ENCODE results near the gene EXOC6B.
A peak's percentile ranks its signal among the peaks of the same experiment; 100 is the strongest.

Gene EXOC6B

GRCh38 chr2:72843301-72843700, 17.5 kb upstream of the EXOC6B start:
- Mint-ChIP-seq H3K36me3 (no peaks in the 10 kb centered on the region), H3K27ac (no peak overlapping the region), H3K27me3 (peaks cover 19% of the 10 kb centered on the region), H3K9me3 (no peaks in the 10 kb centered on the region), H3K4me1 (no peaks in the 10 kb centered on the region), H3K4me3 (no peak overlapping the region)
- no peak for DNase-seq
- CTCF ChIA-PET = no interaction called here

DNA sequence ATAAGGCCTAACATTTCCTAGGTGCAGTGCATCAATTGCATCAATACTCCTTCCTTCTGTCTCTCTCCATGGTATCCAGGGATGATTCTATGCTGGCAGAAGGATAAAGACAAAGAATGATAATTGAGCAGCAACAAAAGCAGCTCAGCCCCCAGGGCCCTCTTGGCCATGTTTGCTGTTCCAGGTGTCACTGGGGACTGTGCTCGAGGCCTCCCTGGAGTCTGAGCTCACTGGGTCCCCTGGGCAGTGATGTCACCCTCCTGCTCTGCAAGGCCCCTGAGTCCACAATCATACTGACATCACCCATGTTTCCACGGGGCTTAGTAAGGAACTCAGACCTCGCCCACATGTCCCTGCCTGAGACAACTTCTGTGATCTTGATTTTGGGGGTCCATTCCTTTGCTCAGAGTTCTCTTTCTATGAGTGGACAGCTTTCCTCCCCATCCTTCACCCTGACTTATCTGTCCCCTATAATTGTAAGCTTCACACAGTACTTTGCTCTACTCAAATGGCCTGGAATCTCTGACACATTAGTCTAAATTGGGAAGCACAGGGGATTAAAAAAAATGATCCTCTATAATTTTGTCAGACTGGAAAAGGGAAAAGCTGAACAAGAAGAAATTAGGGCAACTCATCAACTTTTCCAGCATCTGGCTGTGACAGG, 15.8 kb upstream of the EXOC6B start:
- peaks cover 22% of the 10 kb centered on the region for H3K27me3 Mint-ChIP-seq
- no peak overlapping the region for H3K4me3 Mint-ChIP-seq
- no peaks in the 10 kb centered on the region for H3K4me1 Mint-ChIP-seq
- H3K36me3 Mint-ChIP-seq = no peaks in the 10 kb centered on the region
- H3K27ac Mint-ChIP-seq = no peak overlapping the region
- no peak for DNase-seq
- H3K9me3 Mint-ChIP-seq = no peaks in the 10 kb centered on the region
- CTCF ChIA-PET = no interaction called here

GRCh38 chr2:72840066-72840465, 14.2 kb upstream of the EXOC6B start:
- no peaks in the 10 kb centered on the region for H3K4me1 Mint-ChIP-seq
- no peak overlapping the region for H3K27ac Mint-ChIP-seq
- no peak for DNase-seq
- CTCF ChIA-PET = no interaction called here
- peaks cover 31% of the 10 kb centered on the region for H3K27me3 Mint-ChIP-seq
- no peaks in the 10 kb centered on the region for H3K36me3 Mint-ChIP-seq
- H3K4me3 Mint-ChIP-seq = no peak overlapping the region
- H3K9me3 Mint-ChIP-seq = no peaks in the 10 kb centered on the region

GRCh38 chr2:72837171-72837570, 11.3 kb upstream of the EXOC6B start:
- CTCF ChIA-PET = interaction anchor here (1.0 kb wide), 1 partner anchor 26 kb away, joined by 3 read pairs; no protein-coding TSS in a partner anchor

GRCh38 chr2:72835403-72835802, 9.6 kb upstream of the EXOC6B start:
- no peak overlapping the region for H3K27ac Mint-ChIP-seq
- no peaks in the 10 kb centered on the region for H3K9me3 Mint-ChIP-seq
- no peak for DNase-seq
- no peaks in the 10 kb centered on the region for H3K36me3 Mint-ChIP-seq
- CTCF ChIA-PET = no interaction called here
- H3K4me3 Mint-ChIP-seq = no peak overlapping the region
- H3K27me3 Mint-ChIP-seq = peaks cover 17% of the 10 kb centered on the region
- peaks cover 24% of the 10 kb centered on the region for H3K4me1 Mint-ChIP-seq

More at GRCh38 chr2:72837171-72837570, 11.3 kb upstream of the EXOC6B start:
- Mint-ChIP-seq H3K27me3 (peaks cover 23% of the 10 kb centered on the region), H3K36me3 (no peaks in the 10 kb centered on the region), H3K27ac (no peak overlapping the region), H3K4me3 (no peak overlapping the region), H3K9me3 (no peaks in the 10 kb centered on the region), H3K4me1 (peaks cover 14% of the 10 kb centered on the region)
- no peak for DNase-seq

DNA sequence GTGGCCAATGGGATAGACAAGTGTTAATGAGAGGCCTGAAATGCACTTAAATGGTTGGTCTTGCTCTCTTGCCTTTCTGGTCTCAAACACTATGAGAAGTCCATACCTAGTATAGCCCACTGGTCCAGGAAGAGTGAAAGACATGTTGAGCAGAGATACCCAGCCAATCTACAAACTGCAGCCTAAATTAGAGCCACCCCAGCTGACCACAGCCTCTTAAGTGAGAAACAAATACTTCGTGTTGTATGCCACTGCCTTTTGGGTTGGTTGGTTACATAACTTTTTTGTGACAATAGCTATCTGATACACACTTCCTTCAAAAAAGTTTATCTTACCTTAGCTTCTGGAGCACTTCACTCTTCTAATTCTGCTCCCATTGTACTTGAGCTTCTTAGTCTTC, 8.8 kb upstream of the EXOC6B start:
- H3K4me1 Mint-ChIP-seq = peaks cover 32% of the 10 kb centered on the region
- no peak overlapping the region for H3K4me3 Mint-ChIP-seq
- DNase-seq = no peak
- H3K27me3 Mint-ChIP-seq = peaks cover 12% of the 10 kb centered on the region
- H3K9me3 Mint-ChIP-seq = no peaks in the 10 kb centered on the region
- H3K36me3 Mint-ChIP-seq = no peaks in the 10 kb centered on the region
- CTCF ChIA-PET = no interaction called here
- no peak overlapping the region for H3K27ac Mint-ChIP-seq

DNA sequence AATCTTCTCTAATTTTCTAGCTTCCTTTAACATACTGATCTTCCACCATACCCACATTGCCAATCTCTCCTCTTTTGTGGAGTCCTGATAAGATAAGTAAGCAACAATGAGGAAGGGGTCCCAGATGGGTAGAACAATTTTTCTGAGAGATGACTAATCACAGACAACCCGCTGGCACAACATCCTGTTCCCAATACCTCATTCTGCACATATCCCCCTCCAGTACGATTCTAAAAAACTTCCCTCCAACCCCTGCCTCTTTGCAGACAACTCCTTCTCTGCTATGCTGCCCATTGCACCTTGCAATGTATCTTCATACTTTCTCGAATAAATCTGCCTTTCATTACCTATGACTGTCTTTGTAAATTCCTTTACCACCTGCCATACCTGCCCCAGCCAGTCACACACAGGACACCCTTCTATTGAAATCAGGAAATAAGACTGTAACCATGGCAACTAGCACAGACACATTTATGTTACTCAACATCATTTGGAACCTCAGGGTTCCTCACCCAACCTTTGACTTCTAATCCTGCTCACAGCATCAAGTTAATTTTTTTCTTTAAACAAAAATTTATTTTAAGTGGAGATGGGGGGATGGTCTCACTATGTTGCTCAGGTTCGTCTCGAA, 7.4 kb upstream of the EXOC6B start:
- no peak for DNase-seq
- Mint-ChIP-seq H3K27me3 (peaks cover 12% of the 10 kb centered on the region), H3K27ac (no peak overlapping the region)

GRCh38 chr2:72830273-72830672, 4.4 kb upstream of the EXOC6B start:
- CTCF ChIA-PET = interaction anchor here (1.0 kb wide), 1 partner anchor 32 kb away, joined by 3 read pairs; no protein-coding TSS in a partner anchor
- Mint-ChIP-seq H3K27me3 (peaks cover under 1% of the 10 kb centered on the region), H3K4me3 (no peak overlapping the region), H3K4me1 (peaks cover 62% of the 10 kb centered on the region), H3K27ac (peak overlapping the region; percentile 87), H3K36me3 (no peaks in the 10 kb centered on the region), H3K9me3 (no peaks in the 10 kb centered on the region)
- no peak for DNase-seq

More for the DNA sequence above, 7.4 kb upstream of the EXOC6B start:
- H3K4me3 Mint-ChIP-seq = no peak overlapping the region
- peaks cover 46% of the 10 kb centered on the region for H3K4me1 Mint-ChIP-seq
- CTCF ChIA-PET = interaction anchor here (1.1 to 1.3 kb wide), 2 partner anchors 30 to 31 kb away, joined by 3 to 4 read pairs; no protein-coding TSS in a partner anchor
- no peaks in the 10 kb centered on the region for H3K36me3 Mint-ChIP-seq
- H3K9me3 Mint-ChIP-seq = no peaks in the 10 kb centered on the region

GRCh38 chr2:72828840-72829507, 3.1 kb upstream of the EXOC6B start:
- H3K4me3 Mint-ChIP-seq = no peak overlapping the region
- H3K27ac Mint-ChIP-seq = peak overlapping the region; percentile 87
- CTCF ChIA-PET = interaction anchor here (0.9 kb wide), 1 partner anchor 31 kb away, joined by 3 read pairs; no protein-coding TSS in a partner anchor
- no peaks in the 10 kb centered on the region for H3K36me3 Mint-ChIP-seq
- H3K27me3 Mint-ChIP-seq = no peaks in the 10 kb centered on the region
- peaks cover 72% of the 10 kb centered on the region for H3K4me1 Mint-ChIP-seq
- peak; percentile 27 for DNase-seq
- no peaks in the 10 kb centered on the region for H3K9me3 Mint-ChIP-seq

DNA sequence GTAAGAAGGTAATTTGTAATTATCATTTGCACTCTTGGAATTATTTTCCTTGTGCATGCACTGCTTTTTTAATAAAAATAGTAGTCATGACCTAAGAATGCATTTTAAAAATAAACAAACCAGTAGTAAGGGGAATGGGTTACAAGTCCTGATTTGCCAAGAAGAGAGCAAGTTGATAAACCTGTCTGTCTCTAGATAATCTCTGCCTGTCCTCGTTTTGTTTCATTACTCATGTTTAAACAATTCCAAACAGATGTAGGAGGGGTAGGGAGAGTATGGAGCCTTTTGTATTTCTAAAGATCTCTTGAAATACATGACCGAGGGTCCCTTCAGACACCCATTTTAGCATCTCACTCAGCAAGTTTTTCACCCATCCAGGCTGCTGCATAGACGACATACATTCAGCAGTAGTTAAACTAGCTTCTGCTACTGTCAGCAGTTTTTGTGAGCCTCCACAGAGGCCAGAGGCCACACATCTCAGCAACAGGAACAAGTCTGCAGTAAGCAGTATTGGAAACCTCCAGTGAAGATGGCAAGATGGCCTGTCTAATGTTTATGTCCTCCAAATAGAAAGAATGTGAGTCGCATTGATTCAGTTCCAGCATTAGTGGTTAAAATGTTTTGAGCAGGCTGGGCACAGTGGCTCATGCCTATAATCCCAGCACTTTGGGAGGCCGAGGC, 2.3 kb upstream of the EXOC6B start:
- H3K4me1 Mint-ChIP-seq = peaks cover 68% of the 10 kb centered on the region
- CTCF ChIA-PET = no interaction called here
- no peaks in the 10 kb centered on the region for H3K9me3 Mint-ChIP-seq
- H3K27me3 Mint-ChIP-seq = no peaks in the 10 kb centered on the region
- H3K36me3 Mint-ChIP-seq = no peaks in the 10 kb centered on the region
- H3K4me3 Mint-ChIP-seq = no peak overlapping the region
- H3K27ac Mint-ChIP-seq = peak overlapping the region; percentile 14
- DNase-seq = no peak

DNA sequence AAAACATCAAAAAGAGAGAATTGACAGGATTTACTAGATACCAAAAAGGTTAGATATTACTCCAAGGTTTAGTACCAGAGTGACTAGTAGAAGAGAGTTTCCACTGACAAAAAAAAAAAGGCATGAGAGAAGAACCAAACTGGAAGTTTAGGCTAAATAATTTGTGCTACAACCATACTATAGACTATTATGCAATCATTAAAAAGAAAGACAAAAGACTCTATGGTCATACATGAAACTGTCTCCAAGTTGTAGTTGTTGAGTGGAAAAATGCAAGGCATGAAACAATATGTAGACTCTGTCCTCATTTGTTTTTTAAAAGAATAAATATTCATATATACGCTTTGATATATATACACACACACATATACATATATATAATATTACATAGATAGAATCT, 1.7 kb upstream of the EXOC6B start:
- H3K4me3 Mint-ChIP-seq = no peak overlapping the region

GRCh38 chr2:72826156-72826477, 284 bp upstream of the EXOC6B start:
- H3K27ac Mint-ChIP-seq = peak overlapping the region; percentile 87
- peak overlapping the region; percentile 85 for H3K4me3 Mint-ChIP-seq
- peaks cover 1% of the 10 kb centered on the region for H3K36me3 Mint-ChIP-seq
- no peaks in the 10 kb centered on the region for H3K27me3 Mint-ChIP-seq
- no peaks in the 10 kb centered on the region for H3K9me3 Mint-ChIP-seq
- peaks cover 63% of the 10 kb centered on the region for H3K4me1 Mint-ChIP-seq
- no peak for DNase-seq
- CTCF ChIA-PET = no interaction called here

More for the DNA sequence above, 1.7 kb upstream of the EXOC6B start:
- CTCF ChIA-PET = no interaction called here
- H3K36me3 Mint-ChIP-seq = peaks cover 1% of the 10 kb centered on the region
- H3K27me3 Mint-ChIP-seq = no peaks in the 10 kb centered on the region
- H3K27ac Mint-ChIP-seq = no peak overlapping the region
- no peaks in the 10 kb centered on the region for H3K9me3 Mint-ChIP-seq
- H3K4me1 Mint-ChIP-seq = peaks cover 67% of the 10 kb centered on the region
- no peak for DNase-seq

DNA sequence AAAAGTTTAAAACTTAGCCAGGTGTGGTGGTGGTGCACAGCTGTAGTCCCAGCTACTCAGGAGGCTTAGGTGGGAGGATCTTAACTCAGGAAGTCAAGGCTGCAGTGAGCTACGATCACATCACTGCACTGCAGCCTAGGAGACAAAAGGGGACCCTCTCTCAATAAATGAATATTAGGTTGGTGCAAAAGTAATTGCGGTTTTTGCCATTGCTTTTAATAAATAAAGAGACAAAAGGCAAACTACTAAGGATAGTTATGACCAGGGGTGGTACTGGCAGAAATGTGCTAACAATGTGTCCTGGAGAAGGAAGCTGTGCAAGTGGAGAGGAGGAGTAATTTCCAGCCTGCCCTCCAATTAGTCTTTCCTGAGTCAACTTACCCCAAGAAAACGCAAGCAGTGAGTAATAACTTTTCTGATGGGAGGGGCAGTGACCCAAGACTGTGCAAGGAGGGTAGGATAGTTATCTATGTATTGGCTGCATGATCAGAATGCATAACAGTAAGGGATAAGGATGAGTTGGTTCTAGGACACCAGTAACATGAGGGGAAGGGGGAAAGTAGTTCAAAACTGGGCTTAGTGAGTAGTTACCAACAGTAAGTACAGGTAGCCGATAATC, 1.5 kb downstream of the EXOC6B start:
- Mint-ChIP-seq H3K36me3 (peaks cover 1% of the 10 kb centered on the region), H3K27ac (no peak overlapping the region), H3K4me3 (peak overlapping the region; percentile 89), H3K27me3 (no peaks in the 10 kb centered on the region), H3K4me1 (peaks cover 48% of the 10 kb centered on the region), H3K9me3 (no peaks in the 10 kb centered on the region)
- no peak for DNase-seq
- CTCF ChIA-PET = interaction anchor here (0.7 kb wide), 1 partner anchor 64 kb away, joined by 3 read pairs; no protein-coding TSS in a partner anchor

DNA sequence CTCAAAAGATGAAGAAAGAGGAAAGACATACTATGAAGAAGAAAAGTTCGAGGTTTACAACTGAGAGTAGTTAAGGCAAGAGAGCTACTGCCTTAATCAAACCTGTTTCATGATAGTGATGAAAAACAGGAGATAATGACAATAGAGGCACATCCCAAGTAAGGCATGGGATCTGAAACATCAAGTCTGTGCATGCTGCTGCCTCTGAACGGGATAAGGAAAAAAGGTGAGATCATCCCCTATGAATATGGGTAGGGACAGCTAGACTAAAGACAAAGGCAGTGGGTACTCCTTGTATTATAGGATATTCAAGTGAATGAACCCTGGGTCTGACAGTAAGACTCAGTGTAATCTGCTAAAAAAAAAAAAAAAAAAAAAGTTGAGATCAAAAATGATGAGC, 3.0 kb downstream of the EXOC6B start:
- H3K9me3 Mint-ChIP-seq = no peaks in the 10 kb centered on the region
- no peak overlapping the region for H3K4me3 Mint-ChIP-seq
- peaks cover 34% of the 10 kb centered on the region for H3K4me1 Mint-ChIP-seq
- no peak overlapping the region for H3K27ac Mint-ChIP-seq
- peaks cover 1% of the 10 kb centered on the region for H3K36me3 Mint-ChIP-seq
- no peaks in the 10 kb centered on the region for H3K27me3 Mint-ChIP-seq
- DNase-seq = no peak
- CTCF ChIA-PET = interaction anchor here (1.0 kb wide), 1 partner anchor 40 kb away, joined by 4 read pairs; no protein-coding TSS in a partner anchor

Measured in activated naive CD4-positive, alpha-beta T cell treated with anti-CD3 and anti-CD28 coated beads, Interleukin-2, amount 10 ng/mL, durations not matched to agents 7 days and 5 days (primary cell).